Pulmonary artery endothelial cell (primary cell): ENCODE results near the gene TBC1D22A. TPM values are rescaled to one million over a fixed set of nuclear protein-coding genes. Genes with fewer than 3 reads are reported as not detected.

Source experiments
- DNase-seq: peaks from one replicate; pipeline ENCODE4 v3.0.0-alpha.2; 2011; ENCODE audit warnings: low read depth, low spot score
- total RNA-seq: library from RNA; depleted of rRNA; stranded (reverse); fragments of >200 nt; gene quantifications from 2 replicates; pipeline ENCODE4 v1.2.3, GENCODE V29; 2014

TBC1D22A gene
- total RNA-seq, 1 donor from 2014 or later, result 17.4 TPM

DNA sequence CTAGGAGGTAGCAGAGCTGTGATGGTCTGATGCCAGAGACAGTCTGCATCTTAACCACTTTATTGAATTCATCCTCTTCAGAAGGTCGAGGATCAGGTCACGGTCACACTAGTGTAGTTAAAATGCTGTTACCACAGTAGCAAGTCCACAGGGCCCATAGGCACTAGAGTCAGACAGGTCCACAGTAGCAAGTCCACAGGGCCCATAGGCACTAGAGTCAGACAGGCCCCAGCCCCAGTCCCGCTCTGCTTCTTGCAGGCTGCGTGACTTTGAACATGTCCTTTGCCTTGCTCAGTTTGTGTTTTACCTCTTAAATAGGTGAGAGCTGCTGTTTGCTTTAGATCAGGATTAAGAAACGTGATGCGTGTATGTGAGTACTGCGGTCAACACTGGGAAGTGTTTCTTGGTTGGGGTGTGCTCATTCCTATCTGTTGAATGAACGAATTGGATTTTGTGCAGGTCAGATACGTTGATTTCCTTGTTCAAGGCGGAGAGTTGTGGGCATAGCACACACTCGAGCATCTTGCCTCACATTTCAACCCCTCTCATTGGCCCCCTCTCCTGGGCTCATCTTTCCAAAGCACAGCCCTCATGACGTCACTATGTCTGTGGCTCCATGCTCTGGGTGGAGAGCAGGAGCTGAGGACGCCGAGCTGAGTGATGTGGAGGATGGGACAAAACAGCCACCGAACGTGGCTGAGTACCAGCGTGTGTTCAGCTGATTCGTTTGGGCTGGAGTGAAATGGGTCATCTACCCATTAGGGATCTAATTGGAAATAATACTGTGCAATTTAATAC, 191.7 kb downstream of the TBC1D22A start:
- no peak for DNase-seq

DNA sequence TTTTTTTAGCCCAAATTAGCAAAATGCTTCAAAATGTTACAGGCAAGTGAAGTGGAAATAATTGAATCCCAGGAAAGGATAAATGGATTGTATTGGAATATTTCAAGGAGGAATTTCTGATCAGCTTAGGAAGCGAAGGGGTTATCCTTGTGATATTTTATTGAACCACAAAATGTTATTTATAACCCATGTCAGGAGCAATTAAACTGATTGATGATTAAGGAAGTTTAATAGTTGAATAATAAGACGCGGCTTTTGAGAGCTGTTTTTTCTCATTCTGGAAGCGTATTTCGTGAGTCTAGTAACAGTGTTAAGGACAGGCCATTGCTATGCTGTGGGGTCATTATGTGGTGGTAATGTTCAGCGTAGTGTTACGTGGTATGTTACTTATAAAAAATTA, 192.3 kb downstream of the TBC1D22A start:
- no peak for DNase-seq

DNA sequence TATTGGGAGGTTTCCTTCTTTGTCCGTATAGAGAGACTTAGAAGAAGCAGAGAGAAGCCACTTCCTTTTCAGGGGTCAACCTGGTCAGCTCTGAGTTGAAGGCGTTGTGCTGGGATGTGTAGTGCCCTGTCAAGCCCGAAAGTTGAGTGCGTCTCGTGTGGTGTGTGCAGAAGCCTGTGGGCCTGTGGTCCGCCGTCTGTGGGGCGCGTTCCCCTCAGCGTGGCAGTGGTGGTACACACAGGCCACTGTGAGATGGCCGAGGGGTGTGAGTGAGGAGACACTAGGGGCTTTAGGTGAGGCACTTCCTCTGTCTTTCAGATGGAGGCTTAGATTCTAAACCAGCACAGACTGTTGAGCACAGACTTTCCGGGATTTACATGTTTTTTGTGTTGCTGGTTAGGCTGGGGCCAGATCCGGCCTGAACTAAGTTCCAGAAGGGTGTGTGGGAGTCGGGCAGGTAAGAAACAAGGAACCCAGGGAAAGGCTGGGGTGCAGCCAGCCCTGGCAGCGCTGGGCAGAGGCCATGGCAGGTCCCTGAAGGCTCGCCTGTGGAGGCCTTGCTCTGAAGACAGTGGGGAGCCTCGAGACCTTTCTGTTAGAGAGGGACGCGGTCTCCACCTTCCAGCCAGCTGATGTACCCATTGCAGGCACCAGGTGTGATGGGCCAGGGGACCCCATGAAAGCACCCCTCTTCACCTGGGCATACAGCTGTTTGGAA, 194.2 kb downstream of the TBC1D22A start:
- no peak for DNase-seq

DNA sequence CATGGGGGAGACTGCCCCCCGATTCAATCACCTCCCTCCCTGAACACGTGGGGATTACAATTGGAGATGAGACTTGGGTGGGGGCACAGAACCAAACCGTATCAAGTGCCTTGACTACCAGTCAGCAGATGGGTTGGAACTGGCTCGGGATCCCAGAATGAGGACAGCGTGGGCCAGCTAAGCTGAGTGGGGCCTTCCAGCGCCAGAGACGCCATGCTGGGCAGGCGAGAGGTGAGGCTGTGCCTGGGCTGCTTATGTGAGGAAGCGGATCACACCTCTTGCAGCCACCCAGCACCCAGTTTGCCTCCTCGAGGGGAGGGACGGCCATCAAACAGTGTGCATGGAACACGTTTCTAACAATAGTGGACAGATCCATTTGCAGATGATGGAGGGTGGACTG, 195.1 kb downstream of the TBC1D22A start:
- no peak for DNase-seq

DNA sequence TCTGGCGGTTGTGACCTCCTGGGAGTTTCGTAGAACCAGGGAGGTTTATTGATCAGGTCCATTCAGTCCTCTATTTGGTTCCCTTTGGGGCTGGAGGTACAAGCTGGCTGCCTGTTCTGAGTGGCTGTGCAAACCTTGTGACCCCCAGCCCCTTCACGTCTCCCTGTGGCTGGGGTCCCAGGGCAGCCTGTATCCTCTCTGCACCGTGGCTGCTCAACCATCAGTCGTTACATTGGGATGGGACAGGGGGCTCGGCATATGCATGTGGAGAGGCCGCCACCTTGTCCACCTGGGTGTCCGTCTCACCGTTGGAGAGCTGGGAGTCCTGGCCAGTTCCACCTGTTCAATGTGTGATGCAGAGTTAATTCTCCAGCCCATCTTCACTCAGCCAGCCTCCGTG, 195.7 kb downstream of the TBC1D22A start:
- no peak for DNase-seq

DNA sequence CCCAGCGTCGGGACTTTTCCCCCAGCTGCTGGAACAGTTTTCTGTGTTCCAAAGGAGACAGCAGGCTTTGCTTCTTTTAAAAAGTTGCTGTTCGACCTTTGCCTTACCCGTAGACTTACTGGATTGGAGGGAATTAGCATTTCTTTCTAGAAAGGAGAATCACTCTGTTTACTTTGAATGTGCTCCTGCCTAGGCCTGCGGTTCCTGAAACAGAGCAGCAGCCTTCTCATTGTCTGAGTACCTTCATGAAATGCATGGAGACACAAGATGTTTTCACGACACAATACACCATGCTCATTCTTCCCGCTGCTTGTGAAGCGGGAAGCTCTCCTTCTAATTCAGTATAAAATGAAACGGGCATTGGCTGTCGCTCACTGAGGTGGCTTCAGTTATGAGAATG, 196.2 kb downstream of the TBC1D22A start:
- DNase-seq, result no peak

DNA sequence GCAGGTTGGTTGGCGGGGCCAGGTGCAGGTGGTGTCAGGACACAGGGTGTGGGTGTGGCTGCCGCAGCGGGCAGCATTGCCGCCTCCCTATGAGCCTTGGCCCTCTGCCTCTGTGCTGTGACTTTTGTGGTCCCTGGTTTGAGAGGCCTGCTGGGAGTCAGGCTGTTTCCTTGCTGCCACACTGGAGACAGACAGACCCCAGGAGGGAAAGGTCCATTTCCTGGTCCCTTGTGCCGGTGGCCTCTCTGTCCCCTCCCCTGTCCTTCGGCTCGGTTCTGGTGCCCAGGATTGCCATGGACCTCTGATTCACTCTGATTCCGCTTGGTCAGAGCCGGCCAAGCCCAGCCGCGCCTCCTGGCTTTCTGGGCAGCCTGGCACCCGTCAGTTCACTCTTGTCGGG, 196.9 kb downstream of the TBC1D22A start:
- no peak for DNase-seq

DNA sequence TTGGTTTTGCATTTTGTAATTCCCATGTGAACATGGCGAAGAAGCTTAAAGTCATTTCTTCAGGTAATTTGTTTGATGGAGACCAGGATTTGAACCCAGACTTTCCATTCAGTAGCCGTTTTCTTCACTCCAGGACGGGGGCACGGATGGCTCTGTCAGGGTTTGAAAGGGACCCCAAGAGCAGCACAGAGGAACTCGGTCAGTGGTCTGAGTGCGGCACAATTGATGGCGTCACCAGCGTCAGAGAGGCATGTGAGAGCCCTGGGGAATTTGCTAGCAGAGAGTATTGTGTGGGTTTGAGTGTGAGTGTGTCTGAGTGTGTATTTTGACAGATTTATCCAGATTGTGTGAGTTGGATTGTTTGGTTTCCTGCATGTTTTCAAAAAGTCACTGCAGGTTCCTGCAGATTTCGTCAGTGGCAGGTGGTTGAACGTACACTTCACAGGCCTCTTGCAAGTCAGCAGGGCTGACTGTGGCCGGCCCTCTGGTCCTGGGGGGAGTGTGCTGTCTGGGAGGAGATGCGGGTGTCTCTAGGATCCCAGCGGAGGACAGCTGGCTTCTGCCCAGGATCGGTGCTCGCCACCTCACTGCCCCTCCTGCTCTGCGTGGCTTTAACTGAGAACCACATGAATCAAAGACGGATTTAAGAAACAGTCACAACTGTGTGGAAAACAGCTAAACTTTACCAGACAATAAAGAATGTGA, 199.3 kb downstream of the TBC1D22A start:
- DNase-seq, result no peak

DNA sequence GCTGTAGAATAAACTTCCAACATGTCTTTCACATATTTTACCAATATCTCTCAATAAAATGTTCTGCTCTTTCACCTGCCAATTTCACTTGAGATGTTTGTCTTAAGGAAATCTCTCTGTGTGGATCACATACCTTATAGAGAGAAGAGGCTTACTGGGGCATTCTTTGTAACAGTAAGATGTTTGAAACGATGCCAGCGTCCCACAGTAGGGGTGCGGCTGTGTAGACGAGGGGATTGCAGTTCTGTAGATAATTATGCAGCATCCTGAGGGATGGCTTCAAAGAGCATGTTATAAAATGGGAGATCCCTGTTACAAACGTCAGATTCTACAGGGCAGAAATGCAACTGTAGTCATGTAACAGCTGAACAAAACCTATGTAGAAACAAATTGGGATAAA, 200.0 kb downstream of the TBC1D22A start:
- DNase-seq, result no peak

DNA sequence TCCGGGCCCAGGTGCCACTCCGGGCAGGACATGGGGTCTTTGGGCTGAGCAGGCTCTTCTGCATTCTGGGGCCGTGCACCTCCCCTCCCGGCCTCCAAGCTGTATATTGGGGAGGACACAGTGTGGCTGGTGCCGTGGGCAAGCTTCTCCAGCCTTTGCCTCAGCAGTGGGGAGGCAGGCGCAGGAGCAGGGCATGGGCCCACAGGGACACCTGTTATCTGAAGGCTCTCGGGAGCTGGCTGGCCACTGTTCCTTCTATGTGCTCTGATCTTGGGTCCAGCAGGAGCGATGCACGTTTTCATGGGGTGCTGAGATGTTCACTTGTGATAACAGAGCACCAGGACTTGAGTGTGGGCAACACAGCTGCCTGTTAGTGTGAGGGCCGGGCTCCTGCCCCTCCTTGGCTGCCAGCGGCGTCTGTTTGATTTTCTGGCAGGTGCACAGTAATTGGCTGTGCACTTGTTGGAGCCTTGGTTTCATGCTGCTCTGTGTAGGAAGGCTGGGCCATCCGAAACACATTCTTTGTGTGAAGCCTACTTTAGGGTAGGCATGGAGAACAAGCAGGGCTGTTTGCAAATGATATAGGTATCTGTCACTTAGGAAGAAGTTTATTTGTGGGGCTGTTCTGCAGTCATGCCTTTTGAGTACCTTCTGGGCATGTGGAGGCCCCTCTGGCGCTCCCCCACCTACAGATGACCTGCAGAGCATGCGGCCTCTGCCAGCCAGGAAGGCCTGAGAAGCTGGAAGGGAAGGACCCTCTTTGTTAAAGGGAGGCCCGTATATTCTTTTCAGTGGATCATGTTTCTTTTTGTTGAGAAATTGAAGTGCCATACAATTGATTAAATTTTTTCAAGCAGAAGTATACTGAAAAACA, 201.5 kb downstream of the TBC1D22A start:
- DNase-seq, result no peak

DNA sequence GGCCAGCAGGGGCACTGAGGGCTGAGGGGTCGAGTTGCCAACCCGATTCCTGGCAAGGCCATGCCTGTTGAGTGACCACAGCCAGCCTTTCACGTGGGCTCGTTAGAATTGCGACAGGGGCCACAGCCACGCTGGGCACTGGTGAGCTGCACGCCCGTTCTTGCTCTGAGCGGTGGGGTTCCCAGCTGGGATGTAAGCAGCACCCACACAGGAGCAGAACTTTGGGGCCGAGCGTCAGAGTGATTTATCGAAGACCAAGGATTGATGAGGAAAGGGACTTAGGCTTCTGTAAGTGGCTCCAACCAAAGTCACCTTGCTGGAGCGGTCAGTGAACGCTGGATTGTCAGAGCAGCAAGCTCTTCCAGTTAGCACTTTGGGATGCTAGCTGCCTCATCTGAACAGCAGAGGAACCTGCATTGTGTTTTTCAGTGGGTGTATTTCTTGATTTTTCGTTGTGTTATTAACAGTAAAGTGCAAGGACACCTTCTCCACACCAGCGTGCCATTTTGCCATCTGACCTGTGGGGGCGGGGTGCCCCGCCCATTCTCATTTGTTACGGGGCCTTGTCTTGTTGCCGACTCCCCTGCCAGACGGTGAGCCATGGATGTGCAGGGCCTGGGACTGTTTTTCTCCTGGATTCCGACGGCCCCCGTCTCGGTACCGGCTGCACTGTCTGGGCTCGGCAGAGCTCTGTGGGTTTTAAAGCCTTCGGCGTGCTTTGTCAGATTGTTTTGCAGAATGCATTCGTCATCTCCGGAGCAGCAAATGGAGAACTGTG, 202.5 kb downstream of the TBC1D22A start:
- DNase-seq, result no peak

DNA sequence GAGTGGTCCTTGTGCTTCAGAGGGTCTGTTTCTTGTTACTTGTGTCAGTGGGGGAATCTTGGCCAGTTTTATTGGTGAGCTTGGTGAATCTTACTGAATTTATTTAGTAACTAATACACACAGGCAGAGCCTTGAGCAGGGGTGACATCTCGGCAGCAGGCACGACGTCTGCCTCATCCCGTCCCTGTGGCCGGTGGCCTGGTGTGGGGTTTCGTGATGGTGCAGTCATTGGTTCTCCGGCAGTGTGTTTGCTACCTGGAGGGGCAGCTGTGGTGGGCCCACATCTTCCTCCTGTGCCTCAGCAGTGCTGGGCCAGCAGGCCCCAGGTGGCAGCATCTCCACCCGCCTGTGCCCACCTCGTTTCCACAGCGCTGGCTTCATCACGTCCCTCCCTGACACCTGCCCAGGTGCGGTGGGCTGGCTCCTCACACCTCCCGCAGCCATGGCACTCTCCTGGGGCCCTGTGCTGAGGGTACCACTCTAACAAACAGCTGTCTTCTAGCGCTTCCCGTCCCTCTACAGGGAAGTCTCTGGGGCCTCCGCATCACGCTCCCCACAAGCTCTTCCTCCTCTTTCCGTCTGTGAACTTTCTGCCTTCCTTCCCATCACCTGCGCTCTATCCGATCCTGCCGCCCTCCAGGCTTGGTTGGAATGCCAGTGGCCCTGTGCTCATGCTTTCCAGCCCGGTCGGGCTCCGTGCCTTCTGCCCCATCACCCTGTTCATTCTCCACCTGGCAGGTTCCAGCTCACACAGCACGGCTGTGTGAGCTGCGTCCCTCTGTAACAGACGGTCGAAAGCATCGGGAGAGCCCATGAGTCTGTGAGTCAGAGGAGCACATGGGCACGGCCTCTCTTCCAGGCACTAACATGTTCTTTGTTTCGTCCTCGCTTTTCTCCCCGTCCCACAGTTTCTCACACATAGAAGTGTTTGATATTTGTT, 203.4 kb downstream of the TBC1D22A start:
- DNase-seq, result no peak

DNA sequence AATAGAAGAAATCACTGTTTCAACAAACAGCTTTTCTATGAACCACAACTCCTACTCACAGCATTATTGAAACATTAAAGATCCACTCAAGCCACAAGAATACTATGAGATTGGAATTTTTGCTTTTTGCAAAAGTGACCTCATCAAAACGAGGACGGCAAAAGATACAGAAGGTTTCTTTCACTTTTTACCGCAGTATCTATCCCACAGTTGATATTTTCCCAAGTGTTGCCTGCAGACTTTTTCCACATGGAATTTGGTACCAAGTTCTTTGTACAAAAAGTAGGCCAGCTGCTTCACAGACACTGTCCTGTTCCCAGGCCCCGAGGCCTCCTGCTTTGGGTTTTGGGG, 204.0 kb downstream of the TBC1D22A start:
- no peak for DNase-seq

DNA sequence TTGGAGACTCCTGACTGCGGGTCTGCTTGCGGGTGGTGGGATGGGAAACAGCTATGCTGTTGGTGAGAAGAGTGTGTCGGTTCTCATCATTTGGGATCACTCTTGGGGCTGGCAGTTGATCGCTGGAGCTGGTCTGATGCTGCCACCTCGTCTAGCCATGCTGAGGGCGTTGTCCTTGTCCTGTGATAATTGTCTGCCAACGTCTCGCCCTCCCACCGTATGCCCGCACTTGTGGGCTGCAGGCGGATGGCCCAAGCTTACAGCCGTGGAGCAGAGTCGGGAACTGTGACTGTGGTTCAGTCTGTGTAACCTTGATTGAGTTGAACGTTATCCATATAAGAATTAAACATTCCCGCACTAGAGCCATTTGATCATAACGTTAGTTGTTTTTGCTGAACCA, 204.4 kb downstream of the TBC1D22A start:
- DNase-seq, result no peak

DNA sequence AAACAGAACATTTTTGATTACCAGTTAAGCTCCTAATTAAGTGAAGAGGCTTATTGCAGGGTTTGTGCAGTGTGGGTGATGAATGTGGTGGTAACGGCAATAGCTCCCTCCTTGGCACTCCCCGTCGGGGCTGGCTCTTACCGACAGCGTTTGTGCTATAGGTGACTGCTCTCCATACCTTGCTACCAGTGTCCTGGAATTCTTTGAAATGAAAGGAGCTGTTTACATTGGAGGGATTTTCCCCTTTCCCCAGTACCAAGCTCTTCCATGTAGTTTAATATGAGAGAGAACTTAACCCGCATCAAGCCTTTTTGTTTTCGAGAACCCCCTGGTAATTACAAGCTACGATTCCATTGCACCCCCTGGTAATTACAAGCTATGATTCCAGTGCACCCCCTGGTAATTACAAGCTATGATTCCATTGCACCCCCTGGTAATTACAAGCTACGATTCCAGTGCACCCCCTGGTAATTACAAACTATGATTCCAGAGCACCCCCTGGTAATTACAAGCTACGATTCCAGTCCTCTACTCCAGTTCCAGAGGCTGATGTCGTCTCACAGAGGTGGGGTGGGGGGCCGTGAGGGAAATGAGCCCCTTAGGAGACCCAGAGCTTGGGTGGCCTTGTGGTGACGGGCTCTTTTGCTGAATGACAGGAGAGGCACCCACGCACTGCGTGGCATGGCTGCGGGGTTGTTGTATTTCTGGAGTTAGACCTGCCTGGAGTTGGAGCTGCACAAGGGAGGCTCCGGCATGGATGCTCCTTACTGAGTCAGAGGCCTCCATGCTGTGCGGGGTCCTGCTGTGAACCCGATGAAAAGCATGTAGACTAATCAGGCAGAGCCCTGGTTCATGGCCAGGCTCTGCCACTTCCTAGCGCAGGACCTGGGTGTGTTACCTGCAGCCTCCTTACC, 205.3 kb downstream of the TBC1D22A start:
- DNase-seq, result no peak

DNA sequence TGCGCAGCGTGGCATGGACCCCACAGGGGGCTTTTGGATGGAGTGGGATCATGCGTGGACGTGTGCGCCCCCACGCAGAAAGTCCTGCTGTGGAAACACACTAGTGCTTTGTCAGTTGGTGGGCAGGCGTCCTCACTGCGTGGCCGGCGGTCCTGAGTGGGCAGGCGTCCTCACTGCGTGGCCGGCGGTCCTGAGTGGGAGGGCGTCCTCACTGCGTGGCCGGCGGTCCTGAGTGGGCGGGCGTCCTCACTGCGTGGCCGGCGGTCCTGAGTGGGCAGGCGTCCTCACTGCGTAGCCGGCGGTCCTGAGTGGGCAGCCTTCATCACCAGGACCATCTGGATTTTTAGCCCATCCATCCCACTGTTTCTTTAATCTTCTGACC, 205.9 kb downstream of the TBC1D22A start:
- DNase-seq, result no peak

DNA sequence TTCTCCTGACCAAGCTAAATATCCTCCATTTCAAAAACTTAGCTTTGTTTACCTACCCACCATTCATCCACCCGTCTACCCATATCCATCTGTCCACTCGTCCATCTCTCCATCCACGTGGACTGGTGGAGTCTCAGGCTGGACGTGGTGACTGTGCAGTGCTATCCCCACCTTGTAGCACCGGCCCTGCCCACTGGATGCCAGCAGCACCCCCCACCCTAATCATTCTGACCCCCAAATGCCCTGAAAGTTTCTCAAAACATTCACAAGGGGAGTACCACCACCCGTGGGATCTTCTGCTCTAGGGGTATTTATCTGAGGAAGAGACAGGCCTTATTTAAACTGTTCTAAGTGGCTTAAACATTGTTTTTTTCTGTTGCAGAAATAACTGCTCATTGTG, 206.4 kb downstream of the TBC1D22A start:
- DNase-seq, result no peak

DNA sequence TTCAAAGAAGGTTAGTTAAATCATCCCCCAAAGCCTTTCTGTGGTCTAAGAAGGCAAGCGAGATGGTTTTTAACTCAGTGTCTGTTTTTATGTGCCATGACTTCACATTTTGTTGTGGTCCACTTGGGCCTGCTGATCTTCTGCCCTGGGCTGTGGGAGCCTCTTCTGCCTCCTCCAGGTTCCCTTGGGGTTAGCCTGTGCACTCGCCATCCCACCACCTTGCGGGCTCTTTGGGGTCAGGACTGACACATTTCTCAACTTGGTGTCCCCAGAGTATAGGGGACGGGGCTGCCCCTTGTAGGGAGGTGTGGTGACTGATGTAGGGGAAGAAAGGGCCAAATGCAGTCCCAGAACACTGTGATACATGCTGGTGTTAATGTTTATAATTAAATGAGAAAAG, 207.0 kb downstream of the TBC1D22A start:
- no peak for DNase-seq

DNA sequence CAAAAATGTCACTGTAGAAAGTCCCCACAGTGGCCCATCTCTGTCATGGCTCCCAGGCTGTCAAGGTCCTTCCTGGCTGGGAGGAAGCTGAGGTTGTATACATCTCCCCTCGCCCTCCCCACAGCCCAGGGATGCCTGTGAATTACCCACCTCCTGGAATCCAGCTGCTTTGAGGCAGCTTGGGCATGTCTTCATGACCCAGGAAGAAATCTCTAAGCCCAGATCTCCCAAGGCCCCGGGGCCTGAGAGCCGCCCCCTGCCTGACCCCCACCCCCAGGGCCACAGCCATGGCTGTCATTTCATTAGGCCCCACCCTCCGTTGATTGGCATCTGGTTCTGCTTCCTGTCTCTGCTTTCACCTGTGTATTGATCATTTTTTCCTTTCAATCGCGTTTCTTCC, 207.5 kb downstream of the TBC1D22A start:
- DNase-seq, result no peak
